Activated CD8-positive, alpha-beta memory T cell treated with anti-CD3 and anti-CD28 coated beads, Interleukin-2, amount 50 U/mL, for 24 hours (primary cell): ENCODE data around the gene SPATA16.
"Not testable (repeated sequence)": the region's sequence is repeated elsewhere in the genome, so short reads cannot be mapped to it uniquely, and the experiment has no call there.

Experiments used
- DNase-seq: peaks from one replicate; pipeline ENCODE4 v3.0.0-alpha.2; 2020; ENCODE audit errors: extremely low read depth

Gene SPATA16

GRCh38 chr3:173065543-173065981, 75.5 kb downstream of the SPATA16 start:
- no peak for DNase-seq

- no peak for DNase-seq
Observed at GRCh38 chr3:173064631-173065030, 76.4 kb downstream of the SPATA16 start.

GRCh38 chr3:173058229-173058628, 82.8 kb downstream of the SPATA16 start:
- no peak for DNase-seq

DNA sequence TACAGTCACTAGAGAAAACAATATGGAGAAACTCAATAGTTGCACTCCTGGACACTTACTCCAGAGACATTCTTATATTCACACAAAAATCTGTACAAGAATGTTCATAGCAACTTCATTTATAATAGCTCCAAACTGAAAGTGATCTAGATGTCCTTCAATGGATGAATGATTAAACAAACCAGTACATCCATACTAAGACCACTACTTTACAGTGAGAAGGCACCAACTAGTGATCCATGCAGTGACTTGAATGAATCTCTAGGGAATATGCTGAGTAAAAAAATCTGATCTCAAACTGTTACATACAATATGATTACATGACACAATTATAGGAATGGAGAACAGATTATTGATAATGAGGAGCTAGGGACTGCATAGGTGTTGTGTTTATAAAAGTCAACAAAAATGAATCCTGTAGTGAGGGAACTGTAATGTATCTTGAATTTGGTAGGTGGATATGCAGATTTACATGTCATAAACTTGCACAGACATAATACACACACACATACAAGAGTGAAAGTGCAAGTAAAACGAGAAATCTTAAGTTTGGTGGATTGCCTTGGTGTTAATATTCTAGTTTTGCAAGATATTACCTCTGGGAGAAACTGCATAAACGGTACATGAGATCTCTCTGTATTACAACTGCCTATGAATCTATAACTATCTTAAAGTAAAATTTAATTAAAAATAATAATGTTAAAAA, 85.7 kb downstream of the SPATA16 start:
- no peak for DNase-seq

GRCh38 chr3:173049360-173049759, 91.7 kb downstream of the SPATA16 start:
- no peak for DNase-seq

DNA sequence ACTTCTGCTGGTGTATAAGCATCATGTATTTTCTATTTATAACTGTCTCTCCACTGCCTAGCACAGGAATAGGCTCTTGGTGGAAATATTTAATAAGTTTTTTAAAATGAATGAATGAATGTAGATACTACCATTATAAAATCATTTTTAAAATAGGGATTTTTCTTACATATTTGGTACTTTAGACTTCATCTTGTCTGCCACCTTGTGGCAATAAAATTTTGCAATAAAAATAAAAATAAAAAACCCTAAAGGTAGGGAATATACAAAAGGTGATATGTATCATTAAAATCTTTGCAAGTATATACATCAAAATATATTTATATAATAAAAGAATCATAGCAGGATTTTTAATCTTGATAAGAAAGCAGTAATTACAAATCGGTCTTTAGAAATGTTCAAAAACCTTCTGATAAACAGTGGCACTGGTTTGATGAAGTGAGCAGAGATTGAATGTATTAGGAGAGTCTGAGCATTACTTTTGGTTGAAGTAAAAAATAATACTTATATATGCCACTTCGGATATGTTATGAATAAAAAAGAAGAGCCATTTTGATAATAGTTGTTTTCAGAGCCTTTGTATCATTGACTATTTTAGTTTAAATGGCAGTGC, 95.2 kb downstream of the SPATA16 start:
- DNase-seq, result no peak

DNA sequence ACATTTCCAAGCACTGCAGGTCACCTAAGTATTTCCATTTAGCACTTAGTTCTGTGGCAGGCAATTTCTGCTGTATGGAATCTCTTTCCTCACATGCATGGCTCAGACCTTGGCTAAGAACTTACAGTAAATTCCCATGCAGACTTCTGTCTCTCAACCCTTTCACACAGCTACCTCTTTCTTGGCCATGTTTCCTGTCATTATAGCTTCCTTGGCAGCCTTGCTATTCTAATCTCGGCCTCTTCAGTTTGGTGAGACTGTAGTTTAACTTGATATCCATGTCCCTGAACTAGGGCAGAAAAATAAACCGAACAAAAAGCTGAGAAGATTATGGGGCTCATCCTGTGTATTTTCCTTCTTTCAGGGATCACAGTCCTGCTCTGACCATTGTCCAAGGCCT, 96.0 kb downstream of the SPATA16 start:
- DNase-seq, result no peak

GRCh38 chr3:173043757-173044156, 97.3 kb downstream of the SPATA16 start:
- no peak for DNase-seq

- DNase-seq, result no peak
Observed at GRCh38 chr3:173038484-173038871, 102.6 kb downstream of the SPATA16 start.

DNA sequence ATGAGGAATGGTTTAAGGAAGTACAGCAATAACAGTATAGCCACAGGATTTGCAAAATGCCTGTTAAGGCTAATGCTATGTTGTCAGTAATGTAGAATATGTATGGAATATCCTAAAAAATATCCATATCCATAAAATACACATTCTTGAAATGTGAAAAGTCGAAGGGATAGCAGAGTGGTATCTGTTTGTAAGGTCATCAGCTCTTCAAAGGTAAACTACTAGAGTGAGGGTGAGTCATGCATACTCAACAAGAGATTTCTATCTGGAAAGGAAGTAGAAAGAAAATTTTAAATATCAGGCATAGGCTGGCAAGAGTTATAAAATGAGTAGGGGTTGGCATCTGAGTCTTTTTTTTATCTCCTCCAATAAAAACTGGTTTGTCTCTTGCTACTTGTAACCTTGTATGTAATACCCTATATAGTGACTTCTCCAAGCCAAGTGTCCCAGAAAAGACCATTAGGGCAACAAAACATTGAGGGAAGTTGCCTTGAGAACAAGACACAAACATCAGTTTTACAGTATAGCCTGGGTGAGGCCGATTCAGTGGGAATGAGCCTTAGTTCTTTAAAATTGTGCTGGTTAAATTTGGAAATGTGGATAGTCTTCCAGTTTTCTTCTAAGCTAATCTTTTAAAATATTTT, 103.1 kb downstream of the SPATA16 start:
- DNase-seq, result no peak

GRCh38 chr3:173030273-173030672, 110.8 kb downstream of the SPATA16 start:
- no peak for DNase-seq

DNA sequence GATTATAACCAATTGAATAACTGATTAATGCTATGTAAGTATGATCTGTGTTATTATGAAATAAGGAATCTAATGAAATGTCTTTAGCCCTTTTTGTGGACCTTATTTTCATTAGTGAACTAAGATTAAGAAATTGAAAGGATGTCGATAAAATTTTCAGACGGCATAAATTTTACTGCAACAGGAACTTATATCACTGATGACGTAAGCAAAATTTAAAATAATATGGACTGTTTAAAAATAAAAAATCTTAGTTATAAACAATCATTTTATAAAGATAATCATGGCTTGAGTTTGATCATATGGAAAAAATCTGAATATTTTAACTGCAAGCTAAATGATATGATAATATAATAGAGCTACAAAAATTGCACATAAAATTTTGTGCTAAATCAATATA, 112.7 kb downstream of the SPATA16 start:
- DNase-seq, result no peak

DNA sequence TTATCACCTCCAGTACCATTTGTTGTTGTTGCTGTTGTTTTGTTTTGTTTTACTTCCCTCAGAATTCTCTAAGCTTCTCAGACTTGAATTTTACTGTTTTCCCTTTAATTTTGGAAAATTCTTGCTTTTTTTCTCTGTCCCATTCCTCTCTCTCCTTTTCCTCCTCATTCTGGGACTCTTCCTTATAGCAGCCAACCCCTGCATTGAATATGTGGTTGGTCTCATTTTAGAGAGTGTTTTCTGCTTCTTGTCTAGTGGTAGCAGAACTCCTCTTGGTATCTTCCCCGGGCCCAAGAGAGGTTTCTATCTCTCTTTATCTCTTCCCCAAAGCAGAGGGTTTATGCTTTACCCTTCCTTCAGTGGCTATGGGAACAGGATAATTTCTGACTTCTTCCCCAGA, 113.6 kb downstream of the SPATA16 start:
- no peak for DNase-seq

DNA sequence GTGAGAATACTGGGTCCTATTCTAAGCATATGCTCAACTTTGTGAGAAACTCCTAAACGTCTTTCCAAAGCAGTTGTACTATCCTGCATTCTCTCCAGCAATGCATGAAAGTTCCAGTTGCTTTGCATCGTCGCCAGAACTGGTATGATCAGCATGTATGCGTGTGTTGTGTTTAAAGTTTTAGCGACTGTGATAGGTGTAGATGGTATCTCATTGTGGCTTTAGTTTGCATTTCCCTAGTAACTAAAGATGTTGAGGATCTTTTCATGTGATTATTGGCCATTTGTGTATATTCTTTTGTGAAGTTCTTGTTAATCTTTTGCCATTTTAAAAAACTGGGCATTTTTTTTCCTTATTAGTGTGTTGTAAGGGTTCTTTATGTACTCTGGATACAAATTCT, 115.1 kb downstream of the SPATA16 start:
- DNase-seq, result no peak

DNA sequence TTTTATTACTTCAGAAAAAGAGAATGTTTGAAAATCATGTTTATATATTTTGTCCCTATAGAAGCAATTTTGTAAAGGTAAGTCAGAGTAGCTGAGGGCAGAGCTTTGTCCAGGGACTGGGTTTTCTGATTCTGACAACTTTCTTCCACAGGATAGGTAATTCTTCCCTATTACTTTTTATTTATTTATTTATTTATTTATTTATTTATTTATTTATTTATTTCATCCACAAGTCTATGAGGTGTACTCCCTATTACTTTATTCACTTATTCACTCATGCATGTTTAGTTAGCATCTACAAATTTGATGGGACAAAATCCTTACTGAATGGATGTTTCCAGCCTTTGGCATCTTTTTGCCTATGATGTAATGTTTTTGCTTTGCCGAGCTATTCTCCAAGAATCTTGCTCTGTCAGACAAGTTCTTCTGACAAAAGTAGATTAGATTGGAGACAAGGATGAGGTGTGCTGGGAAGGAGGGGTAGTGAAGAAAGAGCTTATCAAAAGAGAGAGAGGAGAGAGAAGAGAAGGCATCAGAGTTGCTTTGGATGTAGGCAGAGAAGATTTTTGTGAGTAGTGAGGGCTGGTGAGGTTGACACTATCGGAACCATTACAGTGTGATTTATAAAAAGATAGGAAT, 119.4 kb downstream of the SPATA16 start:
- no peak for DNase-seq

DNA sequence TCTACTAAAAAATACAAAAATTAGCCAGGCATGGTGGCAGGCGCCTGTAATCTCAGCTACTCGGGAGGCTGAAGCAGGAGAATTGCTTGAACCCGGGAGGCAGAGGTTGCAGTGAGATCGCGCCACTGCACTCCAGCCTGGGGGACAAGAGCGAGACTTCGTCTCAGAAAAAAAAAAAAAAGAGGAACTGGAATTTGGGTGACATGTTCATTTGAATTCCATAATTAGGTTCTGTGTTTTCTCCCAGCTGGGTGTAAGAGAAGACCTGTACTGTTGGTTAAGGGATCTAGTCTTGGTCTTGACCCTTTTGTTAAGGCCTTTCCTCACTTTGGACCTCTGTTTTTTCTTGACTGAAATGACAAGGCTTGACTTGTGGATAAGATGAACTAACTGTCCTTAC, 120.9 kb downstream of the SPATA16 start:
- not testable (repeated sequence) for DNase-seq

DNA sequence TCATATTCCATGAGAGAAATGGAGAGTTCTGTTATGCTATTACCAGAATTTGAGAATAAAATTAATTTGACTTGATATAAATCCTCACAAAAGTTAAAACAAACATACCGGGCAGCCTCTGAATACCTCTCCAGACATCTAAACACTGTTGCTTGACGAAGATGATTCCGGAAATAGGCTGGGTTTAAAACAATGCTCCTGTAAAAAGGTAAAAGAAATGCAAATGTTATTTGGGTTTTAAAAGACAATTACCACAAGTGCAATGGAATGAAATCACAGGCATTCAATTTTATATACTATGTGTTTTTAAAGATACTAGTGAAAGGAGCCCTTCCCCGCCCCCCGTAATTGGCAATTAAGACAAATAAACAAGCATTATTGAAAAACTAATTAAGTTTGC, 121.7 kb downstream of the SPATA16 start:
- DNase-seq, result no peak

DNA sequence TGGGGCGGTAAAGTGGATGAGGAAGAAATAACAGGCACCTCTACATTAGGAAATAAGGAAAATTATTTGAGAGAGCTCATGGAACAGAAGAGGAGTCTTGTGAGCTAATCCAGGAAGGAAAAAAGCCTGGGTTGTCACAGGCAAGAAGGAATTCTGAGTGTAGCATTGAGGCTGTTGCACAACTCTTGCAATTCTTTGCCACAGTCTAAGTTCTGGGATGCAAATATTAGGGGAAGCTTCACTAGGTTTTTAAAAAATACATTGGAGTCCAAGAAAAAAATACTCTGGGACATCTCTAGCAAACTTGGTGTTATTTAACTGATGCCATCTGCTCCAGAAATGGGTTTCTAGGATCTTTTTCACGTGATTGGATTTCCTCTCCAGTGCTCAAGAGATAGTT, 122.3 kb downstream of the SPATA16 start:
- no peak for DNase-seq

DNA sequence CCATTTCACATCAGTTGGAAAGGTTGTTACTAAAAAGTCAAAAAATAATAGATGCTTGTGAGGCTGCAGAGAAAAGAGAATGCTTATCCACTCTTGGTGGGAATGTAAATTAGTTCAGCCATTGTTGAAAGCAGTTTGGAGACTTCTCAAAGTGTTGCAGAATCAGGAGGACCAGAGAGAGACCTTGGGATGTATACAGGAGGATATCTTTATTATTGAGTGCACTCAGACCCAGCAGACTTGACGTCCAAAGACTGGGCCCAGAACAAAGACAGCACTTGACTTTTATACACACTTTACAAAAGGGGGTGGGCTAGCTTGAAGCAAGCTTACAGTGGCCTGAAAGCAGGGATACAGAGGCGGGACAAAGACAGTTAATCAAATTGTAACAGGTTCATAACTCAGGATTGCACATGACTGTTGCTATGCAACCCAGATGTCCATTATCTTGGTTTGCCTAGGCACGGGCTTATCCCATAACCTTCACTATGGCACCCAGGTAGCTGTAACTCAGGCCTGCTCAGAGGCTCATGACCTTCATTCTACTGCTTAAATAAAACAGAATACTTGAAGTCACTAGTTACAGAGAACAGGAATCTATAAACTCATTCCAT, 127.7 kb downstream of the SPATA16 start:
- no peak for DNase-seq

- DNase-seq, result no peak
Observed at GRCh38 chr3:173009410-173009809, 131.6 kb downstream of the SPATA16 start.

DNA sequence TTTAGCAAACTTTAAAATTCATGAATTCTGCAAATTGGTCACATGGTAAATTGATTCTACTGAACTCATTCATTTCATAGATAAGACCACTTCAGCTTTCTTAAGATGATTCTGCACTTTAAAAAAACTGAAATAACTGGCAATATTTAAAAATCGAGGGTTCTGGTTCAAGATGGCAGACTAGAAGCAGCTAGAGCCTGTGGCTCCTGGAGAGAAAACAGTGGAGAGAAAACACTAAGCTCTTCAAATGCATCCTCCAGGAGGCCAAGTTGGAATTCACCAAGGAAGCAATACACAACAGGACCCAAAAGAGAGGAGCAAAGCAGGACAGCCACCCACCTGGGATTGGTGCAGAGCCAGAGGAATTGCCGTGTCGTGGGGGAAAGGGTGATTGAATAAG, 132.1 kb downstream of the SPATA16 start:
- no peak for DNase-seq

DNA sequence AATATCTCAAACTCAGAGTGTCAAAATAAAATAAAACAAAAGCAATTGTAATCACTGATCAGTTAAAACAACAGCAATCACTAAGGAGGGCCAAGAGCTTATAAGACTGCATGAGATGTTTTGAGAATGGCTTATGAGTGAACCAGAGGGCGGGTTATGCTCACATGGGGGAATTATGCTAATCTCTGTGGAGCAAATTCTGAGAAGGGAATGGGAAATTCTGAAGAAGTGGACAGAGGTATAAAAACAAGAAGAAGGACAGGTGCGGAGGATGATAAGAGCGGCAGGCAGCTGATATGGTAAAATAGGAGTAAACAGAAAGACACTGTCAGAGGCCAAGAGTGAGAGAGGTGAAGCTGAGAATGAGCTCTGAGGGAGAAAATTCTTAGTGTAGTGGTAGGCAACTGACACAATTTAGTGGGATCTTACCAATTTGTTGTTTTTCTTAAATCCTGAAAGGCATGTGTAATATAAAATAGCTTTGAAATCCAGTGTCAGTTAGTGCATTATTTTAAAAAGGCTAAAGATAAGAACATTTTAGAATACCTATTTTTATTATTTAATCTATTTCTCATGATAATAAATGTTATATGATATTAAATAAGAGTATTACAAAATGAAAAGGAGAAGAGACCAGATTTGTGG, 133.8 kb downstream of the SPATA16 start:
- no peak for DNase-seq
